CD4-positive, alpha-beta T cell (primary cell): ENCODE data around the gene GABRB3. TPM values are rescaled to one million over a fixed set of nuclear protein-coding genes. Genes with fewer than 3 reads are reported as not detected.

Experiments
- ATAC-seq: fragments of 200-7000 bp; cut with Tn5 transposase; one replicate; pipeline ENCODE4 v1.10.0; 2022; ENCODE audit warnings: mild to moderate bottlenecking; ENCODE audit not compliant: poor library complexity
- CTCF ChIA-PET: fragments of 350-600 bp; sonication (Branson Sonifier 250); formaldehyde crosslinking; loops from one replicate; lab custom pipeline; 2021; ENCODE audit warnings: antibody characterized with exemption, inconsistent platforms; lab: Charles Lee
- POLR2A ChIA-PET: fragments of 350-600 bp; sonication (Branson Sonifier 250); formaldehyde crosslinking; loops from one replicate; lab custom pipeline; 2021; ENCODE audit warnings: antibody characterized with exemption, inconsistent platforms; lab: Charles Lee
- DNase-seq, 14 experiments: peaks; one replicate each; pipeline ENCODE4 v3.0.0-alpha.2; 2013 to 2020; ENCODE audit warnings: mixed read lengths in 2 of 14
- H3K27ac ChIP-seq, 2 donors: one replicate each; pipeline versions ENCODE4 v1.5.1 to v1.7.0; 2013; ENCODE audit warnings: low read length in 2 of 2, low read depth in 1 of 2, mild to moderate bottlenecking in 1 of 2
- H3K27me3 ChIP-seq, 2 experiments: 1 replicate in 1 of 2; 2 replicates in 1 of 2; pipeline versions ENCODE4 v1.6.1 to v1.7.0; 2013; ENCODE audit warnings: low read length in 2 of 2, control low read depth in 1 of 2, mild to moderate bottlenecking in 1 of 2, moderate library complexity in 1 of 2; ENCODE audit not compliant: insufficient read depth in 2 of 2, control insufficient read depth in 1 of 2
- H3K36me3 ChIP-seq: one replicate; pipeline ENCODE4 v1.6.1; 2013; ENCODE audit warnings: low read length, control low read depth; ENCODE audit not compliant: insufficient read depth
- H3K4me1 ChIP-seq: one replicate; pipeline ENCODE4 v1.6.1; 2013; ENCODE audit warnings: low read length, control low read depth; ENCODE audit not compliant: insufficient read depth
- H3K4me3 ChIP-seq: one replicate; pipeline ENCODE4 v1.5.1; 2013; ENCODE audit warnings: mild to moderate bottlenecking, low read length, moderate library complexity
- H3K9me3 ChIP-seq, 2 experiments: 1 replicate in 1 of 2; 2 replicates in 1 of 2; pipeline versions ENCODE4 v1.6.1 to v1.7.0; 2013; ENCODE audit warnings: low read length in 2 of 2, mild to moderate bottlenecking in 2 of 2, control low read depth in 1 of 2, moderate library complexity in 1 of 2; ENCODE audit not compliant: control insufficient read depth in 1 of 2, insufficient read depth in 1 of 2
- H3K27ac Mint-ChIP-seq: one replicate; pipeline ENCODE4 v1.8.0; 2020; ENCODE audit warnings: mixed read lengths
- H3K27me3 Mint-ChIP-seq: one replicate; pipeline ENCODE4 v1.8.0; 2021; ENCODE audit warnings: mixed read lengths
- H3K36me3 Mint-ChIP-seq: one replicate; pipeline ENCODE4 v1.8.0; 2021; ENCODE audit warnings: low read depth, mixed read lengths
- H3K4me1 Mint-ChIP-seq: one replicate; pipeline ENCODE4 v1.8.0; 2021; ENCODE audit warnings: low read depth, mixed read lengths
- H3K4me3 Mint-ChIP-seq: one replicate; pipeline ENCODE4 v1.8.0; 2020; ENCODE audit warnings: mild to moderate bottlenecking, mixed read lengths
- H3K9me3 Mint-ChIP-seq: one replicate; pipeline ENCODE4 v1.8.0; 2020; ENCODE audit warnings: mixed read lengths
- CTCF ChIP-seq: fragments of 200-600 bp; IDR thresholded peaks from one replicate; pipeline ENCODE4 v1.8.0; 2022; ENCODE audit warnings: antibody characterized with exemption, mild to moderate bottlenecking
- intact Hi-C, 2 experiments: fragments of 100-400 bp; cut with DNase I in 1 of 2; cut with micrococcal nuclease in 1 of 2; formaldehyde crosslinking; loops; one replicate each; pipeline versions ENCODE4 v1.15.1 to v1.9.0; 2023 to 2025; cut with DNase I, micrococcal nuclease
- total RNA-seq, 174 experiments: library from RNA in 2 of 174; stranded (reverse) in 2 of 174; gene quantifications; one replicate each; pipeline ENCODE4 v1.2.3 and lab custom pipeline; 2021 to 2026

Gene GABRB3
- total RNA-seq, 2 experiments from 2014 or later = not detected

- ChIA-PET CTCF (no interaction called here), POLR2A (no interaction called here)
- H3K9me3 ChIP-seq = peaks cover 0 to 19% of the 10 kb centered on the region in 2 experiments
- intact Hi-C loops = no loop called here
- no peak overlapping the region for H3K4me3 ChIP-seq
- H3K4me1 ChIP-seq = no peaks in the 10 kb centered on the region
- H3K36me3 ChIP-seq = no peaks in the 10 kb centered on the region
- Mint-ChIP-seq H3K4me1 (no peaks in the 10 kb centered on the region), H3K27ac (no peak overlapping the region), H3K4me3 (no peak overlapping the region), H3K36me3 (no peaks in the 10 kb centered on the region), H3K27me3 (no peaks in the 10 kb centered on the region), H3K9me3 (peaks cover 4% of the 10 kb centered on the region)
- no peak for ATAC-seq
- no peak for DNase-seq
- no peak for TF ChIP-seq CTCF
- H3K27ac ChIP-seq = no peak overlapping the region
- H3K27me3 ChIP-seq = no peaks in the 10 kb centered on the region
Observed at GRCh38 chr15:26682598-26683164, 90.2 kb downstream of the GABRB3 start.

- H3K27ac Mint-ChIP-seq = no peak overlapping the region
- H3K4me3 Mint-ChIP-seq = no peak overlapping the region
- no peak overlapping the region for H3K4me3 ChIP-seq
- no peaks in the 10 kb centered on the region for H3K4me1 Mint-ChIP-seq
- H3K9me3 ChIP-seq = peaks cover 0 to 13% of the 10 kb centered on the region in 2 experiments
- no peaks in the 10 kb centered on the region for H3K36me3 Mint-ChIP-seq
- H3K27ac ChIP-seq = no peak overlapping the region
- no peaks in the 10 kb centered on the region for H3K36me3 ChIP-seq
- ChIA-PET POLR2A (no interaction called here), CTCF (no interaction called here)
- H3K27me3 Mint-ChIP-seq = no peaks in the 10 kb centered on the region
- ATAC-seq (no peak), DNase-seq (no peak)
- TF ChIP-seq CTCF = no peak
- no peaks in the 10 kb centered on the region for H3K27me3 ChIP-seq
- intact Hi-C loops = no loop called here
- H3K9me3 Mint-ChIP-seq = peaks cover 4% of the 10 kb centered on the region
- H3K4me1 ChIP-seq = no peaks in the 10 kb centered on the region
Observed at GRCh38 chr15:26679927-26680326, 92.9 kb downstream of the GABRB3 start.

DNA sequence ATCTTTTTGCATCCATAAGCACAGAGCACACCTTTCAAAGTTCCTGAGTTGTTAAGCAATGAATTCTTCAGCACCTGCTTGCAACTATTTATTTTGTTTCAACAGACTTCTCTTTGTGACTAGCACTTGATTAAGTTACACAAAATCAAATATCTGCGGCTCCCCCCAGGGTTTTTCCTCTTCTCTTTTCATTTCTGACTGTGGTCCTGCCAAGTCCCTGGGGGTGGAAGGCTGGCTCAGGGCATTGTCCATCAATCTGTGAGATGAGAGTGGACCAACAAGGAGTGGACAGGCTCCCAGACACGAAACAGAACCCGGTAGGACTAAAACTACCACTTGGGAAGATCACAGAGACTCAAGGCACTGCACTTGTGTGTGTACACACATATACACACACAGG lies 96.8 kb downstream of the GABRB3 start:
- Histone ChIP-seq H3K36me3 (no peaks in the 10 kb centered on the region), H3K9me3 (peaks cover 0 to 8% of the 10 kb centered on the region in 2 experiments), H3K4me1 (no peaks in the 10 kb centered on the region), H3K27me3 (no peaks in the 10 kb centered on the region), H3K27ac (no peak overlapping the region), H3K4me3 (no peak overlapping the region)
- ATAC-seq = no peak
- intact Hi-C loops = no loop called here
- H3K4me1 Mint-ChIP-seq = no peaks in the 10 kb centered on the region
- DNase-seq = no peak
- H3K27ac Mint-ChIP-seq = no peak overlapping the region
- ChIA-PET POLR2A (no interaction called here), CTCF (no interaction called here)
- H3K36me3 Mint-ChIP-seq = no peaks in the 10 kb centered on the region
- TF ChIP-seq CTCF = no peak
- peaks cover 5% of the 10 kb centered on the region for H3K9me3 Mint-ChIP-seq
- no peaks in the 10 kb centered on the region for H3K27me3 Mint-ChIP-seq
- H3K4me3 Mint-ChIP-seq = no peak overlapping the region
